HG02970 (cell line): ENCODE results near the gene LBX2.
"Not testable (repeated sequence)": the region's sequence is repeated elsewhere in the genome, so short reads cannot be mapped to it uniquely, and the experiment has no call there.

ENCODE experiments used
- ATAC-seq: cut with Tn5 transposase; IDR thresholded peaks from one replicate; pipeline ENCODE4 v1.9.1; 2021; ENCODE audit warnings: mild to moderate bottlenecking, moderate library complexity, moderate number of reproducible peaks; ENCODE audit not compliant: unreplicated experiment, low FRiP score

LBX2 gene

GRCh38 chr2:74459503-74460118 is 39.8 kb downstream of the LBX2 start:
- ATAC-seq: not testable (repeated sequence)

- ATAC-seq: no peak
Measured at GRCh38 chr2:74458938-74459363, 40.5 kb downstream of the LBX2 start.

DNA sequence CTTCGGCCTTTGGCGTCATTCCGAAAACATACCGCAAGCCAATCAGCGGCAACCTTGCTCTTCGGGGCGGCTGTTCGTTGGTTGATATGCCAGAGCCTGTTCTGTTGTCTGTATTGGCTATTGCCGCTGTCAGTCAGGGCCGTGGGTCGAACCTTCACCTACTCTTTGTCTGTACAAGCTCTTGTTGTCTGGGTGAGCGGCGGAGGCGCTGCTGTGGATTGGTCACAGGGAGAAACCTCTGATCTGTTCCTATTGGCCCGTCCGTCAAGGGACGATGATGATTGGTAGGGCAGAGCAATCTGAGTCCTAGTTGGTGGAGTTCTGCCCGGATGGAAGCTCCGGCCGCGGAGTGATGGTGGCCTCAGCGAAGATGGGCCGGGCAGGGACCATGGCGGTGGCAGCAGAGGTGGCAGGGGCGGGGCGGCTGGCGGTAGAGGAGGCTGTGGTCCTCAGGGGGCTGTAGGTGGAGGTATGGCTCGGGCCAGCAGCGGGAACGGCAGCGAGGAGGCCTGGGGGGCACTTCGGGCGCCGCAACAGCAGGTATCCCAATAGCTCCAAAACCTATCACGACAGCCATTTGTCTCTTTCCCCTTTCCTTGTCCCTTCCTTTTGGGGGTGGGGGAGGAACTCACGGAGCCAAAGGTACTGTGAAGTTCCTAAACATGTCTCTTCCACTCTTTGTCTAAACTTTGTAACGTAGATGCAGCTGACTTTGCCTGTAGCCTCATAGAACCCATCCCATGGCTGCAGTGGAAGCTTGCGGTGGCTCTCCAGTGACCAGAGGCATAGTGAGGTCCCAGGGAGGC is 41.1 kb downstream of the LBX2 start, which contains the start of gene WBP1:
Gene WBP1 (plus strand): TSS at position 307 of the 806 bp plus-strand sequence. CDS start 165 bp downstream, at position 472.
- ATAC-seq: peak; percentile 82

DNA sequence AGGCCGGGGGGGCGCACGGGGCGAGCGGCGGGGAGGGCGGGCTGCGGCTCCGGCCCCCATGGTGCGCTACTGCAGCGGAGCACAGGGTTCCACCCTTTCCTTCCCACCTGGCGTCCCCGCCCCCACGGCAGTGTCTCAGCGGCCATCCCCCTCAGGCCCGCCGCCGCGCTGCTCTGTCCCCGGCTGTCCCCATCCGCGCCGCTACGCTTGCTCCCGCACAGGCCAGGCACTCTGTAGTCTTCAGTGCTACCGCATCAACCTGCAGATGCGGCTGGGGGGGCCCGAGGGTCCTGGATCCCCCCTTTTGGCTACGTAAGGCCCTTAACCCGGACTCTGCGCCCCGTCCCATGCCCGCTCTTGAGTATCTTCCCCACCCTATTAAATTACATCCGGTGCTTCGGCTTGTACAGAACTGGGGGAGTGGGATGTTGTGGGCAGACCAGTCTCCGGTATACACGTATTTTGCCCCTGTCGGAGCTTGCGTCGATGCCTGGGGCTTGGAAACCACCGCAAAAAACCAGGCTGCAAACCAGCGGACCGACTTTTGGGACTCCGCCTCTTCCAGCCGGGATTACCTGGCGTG is 41.8 kb downstream of the LBX2 start:
- ATAC-seq: peak; percentile 35

DNA sequence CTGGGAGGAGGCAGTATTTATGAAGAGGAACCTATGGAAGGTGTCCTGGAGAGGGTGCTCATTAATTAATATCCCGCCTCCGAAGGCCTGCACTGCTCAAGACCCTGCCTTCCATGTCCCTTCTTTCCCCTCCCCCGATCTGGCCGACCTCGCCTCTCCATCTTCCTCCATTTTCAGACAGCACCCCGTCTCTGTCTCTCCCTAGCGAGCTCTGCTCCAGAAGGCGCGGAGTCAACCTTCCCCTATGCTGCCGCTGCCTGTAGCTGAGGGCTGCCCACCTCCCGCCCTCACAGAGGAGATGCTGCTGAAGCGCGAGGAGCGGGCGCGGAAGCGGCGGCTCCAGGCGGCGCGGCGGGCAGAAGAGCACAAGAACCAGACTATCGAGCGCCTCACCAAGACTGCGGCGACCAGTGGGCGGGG is 42.3 kb downstream of the LBX2 start:
- ATAC-seq: no peak

GRCh38 chr2:74454654-74455511 is 44.5 kb downstream of the LBX2 start, which contains the start of gene INO80B:
Gene INO80B, plus strand, starts transcription at chr2:74455087. Its CDS starts 30 bp downstream, at chr2:74455117.
- peak; percentile 44 for ATAC-seq

DNA sequence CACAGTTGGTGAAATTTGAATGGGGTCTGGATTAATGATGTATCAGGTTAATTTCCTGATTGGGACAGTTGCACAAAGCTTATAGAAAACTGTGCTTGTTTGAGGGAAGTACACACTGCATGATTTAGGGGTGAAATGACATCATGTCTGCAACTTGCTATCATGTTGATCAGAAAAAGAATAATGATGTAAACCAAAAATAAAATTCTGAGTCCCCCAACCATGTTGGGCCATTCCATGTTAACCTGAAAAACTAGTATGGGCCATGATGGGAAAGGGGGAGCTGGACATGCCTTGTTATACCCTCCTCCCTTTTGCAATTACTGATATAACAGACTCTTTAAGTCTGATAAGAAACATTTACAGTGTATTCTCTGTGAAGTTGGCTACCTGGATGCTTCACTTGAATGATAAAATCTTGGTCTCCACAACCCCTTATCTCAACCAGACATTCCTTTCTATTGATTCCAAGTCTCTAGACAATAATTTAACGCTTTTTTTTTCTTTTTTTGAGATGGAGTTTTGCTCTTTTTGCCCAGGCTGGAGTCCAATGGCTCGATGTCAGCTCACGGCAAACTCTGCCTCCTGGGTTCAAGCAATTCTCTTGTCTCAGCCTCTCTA is 48.7 kb downstream of the LBX2 start:
- no peak for ATAC-seq

- no peak for ATAC-seq
Measured at GRCh38 chr2:74448771-74449170, 50.6 kb downstream of the LBX2 start.
